ENCODE data around the gene CLK3.

- TF ChIP-seq POLR2AphosphoS5 (IDR thresholded peaks at IDR 0.05) (no peak), CTCF (IDR thresholded peaks at IDR 0.05 in 8 of 11, conservative IDR thresholded peaks at IDR 0.05 in 3 of 11) (no peak)
Observed at GRCh38 chr15:74653426-74654102, 37.9 kb downstream of the CLK3 start.

Measured in spleen (tissue), 7 donors.